ENCODE data around the gene LPP. TPM values are rescaled to one million over a fixed set of nuclear protein-coding genes. Genes with fewer than 3 reads are reported as not detected.
A peak's percentile ranks its signal among the peaks of the same experiment; 100 is the strongest.

LPP gene
- total RNA-seq, 4 donors from 2014 or later: 207 to 592 (median 406) TPM

GRCh38 chr3:188627652-188628051, 473.7 kb downstream of the LPP start:
- H3K4me3 ChIP-seq: no peak overlapping the region
- peak overlapping the region in 3 of 4 donors; percentile 11 to 47 (median 15) for H3K27ac ChIP-seq
- TF ChIP-seq POLR2AphosphoS5 (IDR thresholded peaks at IDR 0.05) (peak in 2 of 3 donors; percentile 33 to 66), POLR2A (IDR thresholded peaks at IDR 0.05) (no peak)
- TF ChIP-seq, protein P1, sequence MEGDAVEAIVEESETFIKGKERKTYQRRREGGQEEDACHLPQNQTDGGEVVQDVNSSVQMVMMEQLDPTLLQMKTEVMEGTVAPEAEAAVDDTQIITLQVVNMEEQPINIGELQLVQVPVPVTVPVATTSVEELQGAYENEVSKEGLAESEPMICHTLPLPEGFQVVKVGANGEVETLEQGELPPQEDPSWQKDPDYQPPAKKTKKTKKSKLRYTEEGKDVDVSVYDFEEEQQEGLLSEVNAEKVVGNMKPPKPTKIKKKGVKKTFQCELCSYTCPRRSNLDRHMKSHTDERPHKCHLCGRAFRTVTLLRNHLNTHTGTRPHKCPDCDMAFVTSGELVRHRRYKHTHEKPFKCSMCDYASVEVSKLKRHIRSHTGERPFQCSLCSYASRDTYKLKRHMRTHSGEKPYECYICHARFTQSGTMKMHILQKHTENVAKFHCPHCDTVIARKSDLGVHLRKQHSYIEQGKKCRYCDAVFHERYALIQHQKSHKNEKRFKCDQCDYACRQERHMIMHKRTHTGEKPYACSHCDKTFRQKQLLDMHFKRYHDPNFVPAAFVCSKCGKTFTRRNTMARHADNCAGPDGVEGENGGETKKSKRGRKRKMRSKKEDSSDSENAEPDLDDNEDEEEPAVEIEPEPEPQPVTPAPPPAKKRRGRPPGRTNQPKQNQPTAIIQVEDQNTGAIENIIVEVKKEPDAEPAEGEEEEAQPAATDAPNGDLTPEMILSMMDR (IDR thresholded peaks at IDR 0.05): no peak
- no peaks in the 10 kb centered on the region for H3K9me3 ChIP-seq
- H3K4me1 ChIP-seq: peaks cover 7 to 27% (median 15%) of the 10 kb centered on the region in 4 donors
- no peaks in the 10 kb centered on the region for H3K36me3 ChIP-seq
- no peaks in the 10 kb centered on the region for H3K27me3 ChIP-seq
- intact Hi-C loops (cut with DNase I; ENCODE audit: low total_unique reads) (no loop called here), in situ Hi-C loops (cut with MboI; ENCODE audit: low pct_ligation_motif_present in 1 of 4, low pct_unique_long_range_greater_than_20kb in 1 of 4, low sequenced_read_pairs in 3 of 4) (no loop called here)
- DNase-seq: no peak

GRCh38 chr3:188631291-188632010, 477.5 kb downstream of the LPP start:
- Histone ChIP-seq H3K27me3 (no peaks in the 10 kb centered on the region), H3K9me3 (no peaks in the 10 kb centered on the region), H3K36me3 (no peaks in the 10 kb centered on the region), H3K4me3 (no peak overlapping the region), H3K27ac (no peak overlapping the region), H3K4me1 (peaks cover 6 to 34% (median 18%) of the 10 kb centered on the region in 4 donors)
- no peak for TF ChIP-seq EP300 (IDR thresholded peaks at IDR 0.05; ENCODE audit: low read depth)
- TF ChIP-seq POLR2A (IDR thresholded peaks at IDR 0.05): no peak
- TF ChIP-seq POLR2AphosphoS5 (IDR thresholded peaks at IDR 0.05): no peak
- TF ChIP-seq, protein P1 (IDR thresholded peaks at IDR 0.05): no peak
- no peak for DNase-seq
- in situ Hi-C loops (cut with MboI; ENCODE audit: low pct_ligation_motif_present in 1 of 4, low pct_unique_long_range_greater_than_20kb in 1 of 4, low sequenced_read_pairs in 3 of 4) (no loop called here), intact Hi-C loops (cut with DNase I; ENCODE audit: low total_unique reads) (no loop called here)
- WGBS, 2 donors (ENCODE audit: low coverage in 1 of 2): 88 to 94% methylated on average over 5 of the region's 5 CpGs

- intact Hi-C loops (cut with DNase I; ENCODE audit: low total_unique reads): no loop called here
- Histone ChIP-seq H3K4me1 (peaks cover 0 to 16% (median 8%) of the 10 kb centered on the region in 4 donors), H3K27me3 (no peaks in the 10 kb centered on the region), H3K4me3 (no peak overlapping the region), H3K9me3 (no peaks in the 10 kb centered on the region), H3K36me3 (no peaks in the 10 kb centered on the region), H3K27ac (no peak overlapping the region)
- TF ChIP-seq, protein P1 (IDR thresholded peaks at IDR 0.05): no peak
- WGBS, 2 donors (ENCODE audit: low coverage in 1 of 2): 91 to 95% methylated on average over 4 of the region's 4 CpGs
- DNase-seq: no peak
- in situ Hi-C loops (cut with MboI; ENCODE audit: low pct_ligation_motif_present in 1 of 4, low pct_unique_long_range_greater_than_20kb in 1 of 4, low sequenced_read_pairs in 3 of 4): no loop called here
Measured at GRCh38 chr3:188633206-188633605, 479.2 kb downstream of the LPP start.

- Histone ChIP-seq H3K27me3 (no peaks in the 10 kb centered on the region), H3K9me3 (no peaks in the 10 kb centered on the region), H3K4me3 (no peak overlapping the region), H3K4me1 (peaks cover 0 to 13% (median 8%) of the 10 kb centered on the region in 4 donors), H3K27ac (no peak overlapping the region), H3K36me3 (no peaks in the 10 kb centered on the region)
- DNase-seq: no peak
- TF ChIP-seq EP300 (IDR thresholded peaks at IDR 0.05; ENCODE audit: low read depth) (no peak), POLR2A (IDR thresholded peaks at IDR 0.05) (no peak), POLR2AphosphoS5 (IDR thresholded peaks at IDR 0.05) (no peak)
- TF ChIP-seq, protein P1 (IDR thresholded peaks at IDR 0.05): no peak
- intact Hi-C loops (cut with DNase I; ENCODE audit: low total_unique reads) (no loop called here), in situ Hi-C loops (cut with MboI; ENCODE audit: low pct_ligation_motif_present in 1 of 4, low pct_unique_long_range_greater_than_20kb in 1 of 4, low sequenced_read_pairs in 3 of 4) (no loop called here)
- 90 to 96% methylated on average over 4 to 8 of the region's 8 CpGs for WGBS, 2 donors (ENCODE audit: low coverage in 1 of 2)
Measured at GRCh38 chr3:188634285-188634684, 480.3 kb downstream of the LPP start.
